ENCODE data around the gene SEL1L. TPM values are rescaled to one million over a fixed set of nuclear protein-coding genes. Genes with fewer than 3 reads are reported as not detected.

SEL1L gene
- total and polyA plus RNA-seq, 2 of the 13 experiments (the other 11 are each of a cell fraction or from before 2014, with no cell fraction given): 15.3 to 61.0 TPM

DNA sequence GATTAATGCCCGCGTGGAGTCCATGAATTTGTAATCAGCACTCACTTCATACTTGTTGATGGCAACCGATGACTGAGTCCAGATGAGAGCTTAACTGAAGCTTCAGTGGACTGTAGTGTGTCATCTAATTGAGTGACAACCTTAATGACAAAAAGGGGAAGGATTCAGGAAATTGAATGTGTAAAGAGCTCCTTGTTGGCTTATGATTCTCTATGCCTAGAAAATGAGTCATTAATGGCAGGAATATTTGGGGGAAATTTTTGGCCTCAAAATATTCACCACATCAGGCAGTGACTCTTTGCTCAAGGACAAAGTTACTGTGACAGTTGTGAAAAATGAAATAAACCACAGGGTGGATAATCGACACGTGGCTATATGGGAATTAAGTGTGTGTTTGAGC is 78.3 kb downstream of the SEL1L start (continued):
- TF ChIP-seq ZNF30 (CRISPR knock-in tag; IDR thresholded peaks at IDR 0.05) (no peak), ZNF615 (CRISPR knock-in tag; IDR thresholded peaks at IDR 0.05; ENCODE audit: borderline replicate concordance) (no peak), ZNF34 (CRISPR knock-in tag; IDR thresholded peaks at IDR 0.05; ENCODE audit: borderline replicate concordance) (no peak)
- TF ChIP-seq, protein P1, sequence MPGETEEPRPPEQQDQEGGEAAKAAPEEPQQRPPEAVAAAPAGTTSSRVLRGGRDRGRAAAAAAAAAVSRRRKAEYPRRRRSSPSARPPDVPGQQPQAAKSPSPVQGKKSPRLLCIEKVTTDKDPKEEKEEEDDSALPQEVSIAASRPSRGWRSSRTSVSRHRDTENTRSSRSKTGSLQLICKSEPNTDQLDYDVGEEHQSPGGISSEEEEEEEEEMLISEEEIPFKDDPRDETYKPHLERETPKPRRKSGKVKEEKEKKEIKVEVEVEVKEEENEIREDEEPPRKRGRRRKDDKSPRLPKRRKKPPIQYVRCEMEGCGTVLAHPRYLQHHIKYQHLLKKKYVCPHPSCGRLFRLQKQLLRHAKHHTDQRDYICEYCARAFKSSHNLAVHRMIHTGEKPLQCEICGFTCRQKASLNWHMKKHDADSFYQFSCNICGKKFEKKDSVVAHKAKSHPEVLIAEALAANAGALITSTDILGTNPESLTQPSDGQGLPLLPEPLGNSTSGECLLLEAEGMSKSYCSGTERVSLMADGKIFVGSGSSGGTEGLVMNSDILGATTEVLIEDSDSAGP (CRISPR knock-in tag; IDR thresholded peaks at IDR 0.05; ENCODE audit: borderline replicate concordance): no peak

DNA sequence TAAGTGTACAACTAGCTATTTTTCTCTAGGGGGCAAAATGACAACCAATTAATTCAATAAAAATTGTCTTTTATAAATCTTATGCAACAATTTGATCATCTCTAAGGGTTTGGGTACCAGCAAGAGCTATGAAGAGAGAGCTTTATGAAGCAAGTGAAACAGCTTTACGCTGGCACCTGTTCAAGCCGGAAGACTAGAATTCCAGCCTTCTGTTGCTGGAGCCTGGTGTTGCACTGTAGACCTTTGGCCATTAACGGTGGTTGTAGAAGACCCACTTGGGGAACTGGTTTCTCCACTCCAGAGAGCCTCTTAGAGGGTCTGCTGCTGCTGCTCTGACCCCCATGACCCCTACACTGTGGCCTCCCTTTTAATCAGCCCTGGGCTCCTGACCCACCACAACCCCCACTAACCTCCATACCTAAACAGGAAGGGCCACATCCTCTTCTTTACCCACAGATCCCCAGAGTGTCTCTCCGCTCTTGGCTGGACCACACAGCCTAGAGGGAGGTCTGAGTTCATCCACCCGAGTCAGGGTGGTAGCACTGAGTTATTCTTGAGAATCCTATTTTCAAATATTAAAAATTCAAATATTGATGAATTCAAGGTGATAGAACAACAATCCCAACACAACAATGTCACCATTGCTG is 79.0 kb downstream of the SEL1L start:
- POLR2A ChIA-PET: interaction anchor here (1.1 kb wide), 1 partner anchor 19 kb away, joined by 3 read pairs; no protein-coding TSS in a partner anchor
- 25% methylated on average over 5 of the region's 5 CpGs for WGBS (ENCODE audit: low lambda C conversion rate)
- H2AFZ ChIP-seq (ENCODE audit: low read length): peak overlapping the region; percentile 38
- TF ChIP-seq CBX2 (IDR thresholded peaks at IDR 0.05; ENCODE audit: low read depth, low read length) (no peak), CBX2 (CRISPR knock-in tag; IDR thresholded peaks at IDR 0.05; ENCODE audit: low read depth) (no peak)
- no peak for ATAC-seq
- H3K27me3 ChIP-seq (ENCODE audit: control insufficient read depth in 1 of 2, insufficient read depth in 2 of 2, low read length in 2 of 2): no peaks in the 10 kb centered on the region
- in situ Hi-C loops (cut with HindIII; ENCODE audit: extremely low pct_ligation_motif_present, low pct_unique_long_range_greater_than_20kb) (loop anchor here (5.0 kb wide), 1 partner anchor 182 kb away; no protein-coding TSS in a partner anchor), intact Hi-C loops (cut with micrococcal nuclease; ENCODE audit: unreplicated experiment) (loop anchor here (5.0 kb wide), 1 partner anchor 237 kb away; no protein-coding TSS in a partner anchor)
- H3K4me3 ChIP-seq (replicated peaks in 1 of 3; ENCODE audit: insufficient read depth in 1 of 3, low read depth in 2 of 3, low read length in 3 of 3): no peak overlapping the region
- no peaks in the 10 kb centered on the region for H3K79me2 ChIP-seq (ENCODE audit: insufficient read depth, low read length)
- peak overlapping the region; percentile 27; the same call in 1 of the 2 replicates for H3K4me2 ChIP-seq (ENCODE audit: low read depth, low read length)
- BruUV-seq (replicated peaks): no TSS peak
- no peak for FAIRE-seq
- no peak overlapping the region for H3K27ac ChIP-seq (ENCODE audit: extremely low read length, insufficient read depth, low read length)
- no peak for DNase-seq (ENCODE audit: low spot score)
- H4K20me1 ChIP-seq (ENCODE audit: insufficient read depth, low read length): no peaks in the 10 kb centered on the region
- no peak overlapping the region for H3K9ac ChIP-seq (ENCODE audit: insufficient read depth, low read depth, low read length)
- H3K4me1 ChIP-seq (ENCODE audit: insufficient read depth, low read length): peaks cover 36% of the 10 kb centered on the region
- CTCF ChIA-PET (ENCODE audit: low intra/inter-chr PET ratio, low total read pairs): interaction anchor here (1.0 kb wide), 1 partner anchor 185 kb away, joined by 3 read pairs; no protein-coding TSS in a partner anchor
- H3K36me3 ChIP-seq (replicated peaks in 1 of 2; ENCODE audit: control insufficient read depth in 1 of 2, insufficient read depth in 2 of 2, low read length in 2 of 2): no peaks in the 10 kb centered on the region
- H3K9me3 ChIP-seq (ENCODE audit: low read length): no peaks in the 10 kb centered on the region
